ENCODE measurements around the gene IGLL1.

Gene IGLL1

DNA sequence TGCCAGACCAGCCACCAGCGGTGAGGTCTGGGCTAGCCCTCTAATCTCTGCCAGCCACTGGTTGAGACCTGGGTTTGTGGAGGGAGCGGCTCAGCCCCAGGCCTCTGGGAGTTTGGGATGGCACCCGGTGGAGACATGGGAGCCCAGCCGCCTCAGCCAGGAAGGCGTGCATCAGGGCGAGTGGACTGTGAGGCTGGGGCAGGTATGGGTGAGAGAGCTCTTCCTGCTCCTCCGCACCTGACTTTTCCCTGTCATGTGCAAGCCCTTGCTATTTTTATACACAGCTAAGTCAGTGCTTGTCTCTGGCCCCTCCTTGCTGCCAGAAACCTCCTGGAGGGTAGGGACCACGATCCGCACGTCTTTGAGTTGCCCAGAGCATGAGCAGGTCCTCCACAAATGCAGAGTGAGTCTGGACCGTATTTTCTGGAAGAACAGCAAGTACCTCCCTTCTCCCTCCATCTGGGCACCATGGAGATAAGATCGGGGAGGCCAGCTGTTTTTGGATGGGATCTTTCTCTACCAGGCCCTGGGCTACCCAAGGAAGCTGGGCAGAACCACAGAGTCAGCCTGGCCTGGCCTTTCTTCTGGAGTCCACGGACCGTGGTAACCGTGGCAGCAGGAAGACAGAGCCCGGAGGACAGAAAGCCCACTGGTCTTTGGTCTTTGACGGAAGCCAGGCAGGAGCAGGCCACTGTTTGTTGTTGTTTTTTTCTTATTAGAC, 53.3 kb downstream of the IGLL1 start:
- DNase-seq = no peak

DNA sequence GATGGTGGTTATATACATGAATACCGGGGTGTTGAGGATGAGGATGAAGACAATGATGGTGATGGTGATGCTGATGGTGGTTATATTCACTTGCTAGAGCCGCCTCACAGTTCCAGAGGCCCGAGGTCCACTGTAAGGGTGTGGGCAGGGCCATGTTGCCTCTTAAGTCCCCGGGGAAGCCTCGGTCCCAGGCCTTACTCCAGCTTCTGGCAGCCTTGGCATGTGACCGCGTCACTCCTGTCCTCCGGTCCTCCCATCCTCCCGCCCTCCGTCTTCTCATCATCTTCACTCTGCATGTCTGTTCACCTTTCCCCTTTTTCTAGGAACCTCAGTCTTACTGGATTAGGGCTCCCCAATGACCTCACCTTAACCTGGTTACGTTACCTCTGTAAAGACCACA, 54.6 kb downstream of the IGLL1 start:
- DNase-seq = no peak

DNA sequence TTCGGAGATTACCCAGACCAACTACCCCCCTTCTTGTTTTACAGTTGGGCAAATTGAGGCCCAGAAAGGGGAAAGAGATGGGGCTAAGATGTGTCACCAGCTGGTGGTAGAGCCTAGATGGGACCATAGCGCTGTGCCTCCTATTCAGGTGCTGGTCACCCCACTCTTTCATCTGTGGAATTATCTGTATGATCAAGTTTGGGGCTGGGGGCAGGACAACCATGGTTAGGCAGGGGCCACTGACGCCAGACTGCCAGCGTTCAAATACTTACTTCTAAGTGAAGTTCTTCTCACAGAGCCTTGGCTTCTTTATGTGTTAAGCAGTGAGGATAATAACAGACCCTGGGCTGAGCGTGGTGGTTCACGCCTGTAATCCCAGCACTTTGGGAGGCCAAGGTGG, 55.9 kb downstream of the IGLL1 start:
- no peak for DNase-seq

DNA sequence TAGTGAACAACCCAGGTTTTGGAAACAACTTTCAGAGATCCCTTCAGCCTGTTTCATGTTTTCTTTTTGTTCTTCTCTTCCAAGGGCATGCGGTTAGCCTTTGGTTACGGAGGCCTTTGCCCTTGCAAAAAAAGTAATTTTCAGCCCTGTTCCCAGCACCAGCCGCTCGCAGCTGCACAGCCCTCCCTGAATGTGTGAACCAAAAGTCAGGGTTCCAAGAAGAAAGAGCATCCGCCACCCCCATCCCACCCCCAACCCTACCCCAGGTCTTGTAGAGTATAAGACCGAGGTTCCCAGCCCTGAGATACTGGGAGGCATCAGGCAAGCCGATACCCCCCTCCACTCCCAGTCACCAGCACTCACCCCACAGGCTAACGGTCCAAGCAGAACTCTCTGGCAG, 56.4 kb downstream of the IGLL1 start:
- DNase-seq = no peak

Data from NCI-H146 (cell line).